GM11168 (cell line): ENCODE data around the gene ZHX3.

Experiments
- in situ Hi-C: fragments of 300-500 bp; cut with MboI; formaldehyde crosslinking; loops from one replicate; pipeline ENCODE4 v1.12.0; 2022; ENCODE audit warnings: low sequenced_read_pairs; ENCODE audit not compliant: unreplicated experiment

ZHX3 gene

DNA sequence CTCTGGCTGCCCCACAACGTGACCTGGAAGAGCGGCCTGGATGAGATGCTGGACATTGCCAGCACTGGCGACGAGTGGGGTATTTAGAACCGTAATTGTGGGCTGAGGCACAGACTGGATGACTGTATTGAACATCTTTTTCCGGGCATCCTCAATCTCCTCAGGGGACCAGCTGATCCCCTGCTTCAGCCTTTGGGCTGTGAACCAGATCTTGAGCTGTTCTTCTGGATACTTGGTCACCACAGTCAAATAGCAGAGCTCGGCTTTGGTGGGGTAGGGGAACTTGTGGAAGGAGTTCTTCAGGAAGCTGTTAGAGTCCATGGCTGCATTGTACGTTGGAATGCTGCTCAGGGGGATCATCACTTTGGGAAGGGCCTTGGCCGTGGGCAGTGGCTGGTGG is 113.9 kb downstream of the ZHX3 start:
- in situ Hi-C loops: no loop called here

DNA sequence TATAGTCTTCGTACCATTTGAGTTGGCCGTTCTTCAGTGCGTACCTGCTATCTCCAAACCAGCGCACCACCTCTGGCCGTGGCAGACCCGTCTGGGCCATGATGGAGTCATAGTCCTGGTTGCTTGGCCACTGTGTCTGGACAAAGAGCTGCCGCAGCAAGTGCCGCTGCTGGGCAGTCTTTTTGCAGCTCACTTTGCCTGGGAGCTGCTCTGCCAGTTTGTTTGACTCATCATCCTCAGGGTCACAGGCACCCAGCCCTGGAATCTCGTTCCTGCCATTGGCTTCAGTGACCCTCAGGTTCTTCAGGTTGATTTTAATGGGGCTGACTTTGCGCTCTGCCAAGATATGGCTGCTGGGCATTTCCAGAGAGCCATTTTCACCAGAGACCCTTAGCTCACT is 115.1 kb downstream of the ZHX3 start:
- in situ Hi-C loops: no loop called here

GRCh38 chr20:41201760-41202159 is 115.8 kb downstream of the ZHX3 start:
- in situ Hi-C loops: no loop called here

DNA sequence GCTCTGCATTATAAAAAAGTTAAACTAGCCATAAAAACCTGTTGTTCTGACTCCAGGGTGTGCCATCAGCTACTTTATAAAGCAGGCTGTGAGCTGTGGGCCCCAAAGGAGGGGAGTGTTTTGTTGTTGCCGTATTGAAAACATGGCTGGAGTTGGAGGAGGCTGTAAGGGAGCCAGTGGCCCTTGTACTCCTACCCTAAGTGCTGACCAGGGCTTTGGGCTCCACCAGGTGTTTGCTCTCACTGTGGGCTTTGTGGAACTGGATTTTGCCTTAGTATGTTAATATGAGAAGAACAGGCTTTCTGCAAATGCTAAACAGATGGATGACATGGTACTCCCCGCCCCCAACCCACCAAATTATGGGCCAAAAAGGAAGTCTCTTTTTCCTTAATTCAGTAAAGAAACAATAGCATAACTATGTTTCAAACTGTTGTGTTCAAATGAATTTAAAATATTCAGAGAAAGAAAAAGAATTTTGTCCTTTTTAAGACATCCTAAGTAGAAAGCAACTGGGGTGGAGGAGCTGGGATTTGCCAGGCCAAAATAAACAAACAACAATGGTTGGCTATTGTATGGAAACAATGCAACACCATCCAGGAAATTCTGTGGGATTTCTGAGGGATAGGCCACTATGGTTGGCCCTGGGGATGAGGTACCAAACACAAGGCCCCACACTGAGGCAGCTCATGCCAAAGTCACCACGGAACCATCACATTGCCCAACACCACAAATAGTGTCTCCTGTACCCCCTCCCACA is 116.9 kb downstream of the ZHX3 start:
- in situ Hi-C loops: no loop called here

DNA sequence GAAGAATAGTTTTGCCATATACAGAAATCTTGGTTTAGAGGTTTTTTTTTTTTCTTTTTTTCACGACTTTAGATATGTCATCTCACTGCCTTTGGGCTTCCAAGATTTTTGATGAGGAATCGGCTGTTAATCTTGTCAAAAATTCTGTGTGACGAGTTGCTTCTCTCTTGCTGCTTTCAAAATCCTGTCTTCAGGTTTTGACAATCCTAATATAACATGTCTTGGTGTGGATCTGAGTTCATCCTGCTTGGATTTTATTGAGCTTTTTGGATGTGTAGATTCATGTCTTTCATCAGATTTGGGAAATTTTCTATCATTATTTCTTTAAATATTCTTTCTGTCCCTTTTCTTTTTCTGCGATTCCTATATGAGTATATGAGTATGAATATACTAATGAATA is 119.1 kb downstream of the ZHX3 start:
- in situ Hi-C loops: no loop called here

GRCh38 chr20:41196653-41197225 is 120.8 kb downstream of the ZHX3 start:
- in situ Hi-C loops: no loop called here

GRCh38 chr20:41192575-41192974 is 125.0 kb downstream of the ZHX3 start:
- in situ Hi-C loops: no loop called here

DNA sequence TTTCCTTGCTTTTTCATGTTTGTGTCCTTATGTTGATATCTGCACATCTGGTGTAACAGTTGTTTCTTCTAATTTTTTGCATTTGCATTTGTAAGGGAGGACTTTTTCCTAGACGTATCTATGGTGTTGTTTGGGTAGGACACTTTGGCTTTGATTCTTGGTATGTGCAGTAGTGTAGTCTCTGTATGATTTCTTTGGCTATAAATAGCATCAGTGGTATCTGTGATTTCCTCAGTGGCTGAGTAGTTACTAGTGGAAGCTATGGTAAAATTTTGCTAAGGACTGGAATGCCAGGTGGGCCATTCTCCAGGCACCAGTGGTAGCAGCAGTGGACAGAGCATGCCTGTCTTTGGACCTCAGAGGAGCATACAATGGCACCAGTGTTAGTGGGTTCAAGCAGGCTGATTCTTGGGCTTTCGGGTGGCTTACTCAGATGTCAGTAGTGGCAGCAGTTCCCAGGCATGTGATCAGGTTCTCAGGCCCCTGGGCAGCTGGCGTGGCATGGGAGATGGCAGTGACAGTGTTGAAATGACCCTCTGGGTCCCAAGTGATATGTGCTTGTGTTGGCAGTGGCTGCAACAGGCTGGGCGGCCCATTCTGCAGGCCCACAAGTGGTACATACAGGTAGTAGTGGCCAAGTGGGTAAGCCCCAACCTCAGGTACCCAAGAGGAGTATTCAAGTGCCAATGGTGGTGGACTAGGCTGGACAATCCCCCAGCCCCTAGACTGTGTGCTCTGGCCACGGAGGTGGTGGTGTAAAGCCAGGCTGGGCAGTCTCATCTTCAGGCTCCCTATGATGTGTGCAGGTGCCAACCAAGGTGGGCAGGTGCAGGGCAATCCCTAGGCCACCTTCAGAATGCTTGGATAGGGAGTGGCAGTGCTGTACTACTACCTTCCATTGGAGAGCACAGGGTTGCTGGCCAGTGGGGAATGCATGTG is 125.7 kb downstream of the ZHX3 start:
- in situ Hi-C loops: no loop called here

- in situ Hi-C loops: no loop called here
Measured at GRCh38 chr20:41187668-41188067, 129.9 kb downstream of the ZHX3 start.

- in situ Hi-C loops: no loop called here
Measured at GRCh38 chr20:41185013-41185757, 132.3 kb downstream of the ZHX3 start.

GRCh38 chr20:41183831-41184230 is 133.7 kb downstream of the ZHX3 start:
- in situ Hi-C loops: no loop called here

- in situ Hi-C loops: no loop called here
Measured at GRCh38 chr20:41183391-41183790, 134.1 kb downstream of the ZHX3 start.

DNA sequence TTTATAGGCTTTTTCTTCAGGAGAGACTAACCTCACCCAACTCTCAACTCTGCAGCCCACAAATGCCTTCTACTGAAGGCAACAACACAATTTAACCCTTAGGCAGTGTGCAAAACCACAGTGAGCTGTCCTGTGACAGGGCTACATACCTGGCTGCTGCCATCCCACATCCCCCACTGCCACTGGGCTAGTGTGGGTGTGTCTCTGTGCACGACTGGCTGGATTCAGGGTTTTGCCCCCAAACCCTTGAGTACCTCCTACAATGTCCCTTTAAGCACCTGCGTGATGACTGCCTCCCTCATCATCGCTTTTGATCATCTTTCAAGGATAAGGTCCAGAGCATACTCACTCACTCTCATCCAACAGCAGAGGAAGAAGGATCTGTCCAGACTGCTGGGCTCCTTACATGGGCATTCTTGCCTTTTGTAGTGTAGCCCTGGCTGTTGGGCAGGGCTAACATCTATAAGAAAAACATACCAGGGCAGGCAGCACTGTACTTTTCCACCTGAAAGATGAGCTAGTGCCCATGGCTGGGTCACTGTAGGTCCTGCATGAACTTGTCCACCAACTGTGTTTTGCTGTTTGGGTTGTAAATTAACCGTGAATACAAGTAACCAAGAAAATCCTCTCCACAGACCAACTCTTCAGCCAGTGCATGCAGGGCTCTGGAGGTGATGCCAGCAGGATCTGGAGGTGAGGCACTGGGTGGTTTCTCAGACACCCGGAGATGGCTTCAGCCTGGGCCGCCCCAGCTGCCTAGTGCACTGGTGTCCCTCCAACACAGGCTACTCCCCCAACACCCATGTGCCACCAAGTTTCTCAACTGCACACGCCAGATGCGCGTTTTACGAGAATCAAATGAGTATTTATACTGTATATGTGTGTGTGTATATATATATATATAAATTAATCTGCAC is 135.0 kb downstream of the ZHX3 start:
- in situ Hi-C loops: no loop called here

DNA sequence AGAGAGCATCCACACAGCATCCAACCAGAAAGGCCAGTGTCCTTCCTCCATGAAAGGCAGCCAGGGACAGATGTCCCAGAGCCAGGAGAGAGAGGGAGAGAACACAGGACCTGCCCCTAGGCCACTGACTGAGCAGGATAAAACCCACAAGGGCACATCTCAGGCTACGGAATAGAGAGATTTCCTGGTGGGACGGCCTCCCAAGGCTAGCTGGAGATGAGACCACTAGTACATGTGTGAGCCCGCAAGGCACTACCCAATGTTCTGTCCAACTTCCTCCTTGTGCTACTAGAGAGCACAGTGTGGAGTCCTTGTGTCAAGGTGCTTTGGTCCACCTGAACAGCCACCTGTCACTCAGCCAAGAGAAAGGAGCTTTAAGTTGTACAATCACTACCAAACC is 136.0 kb downstream of the ZHX3 start:
- in situ Hi-C loops: no loop called here

DNA sequence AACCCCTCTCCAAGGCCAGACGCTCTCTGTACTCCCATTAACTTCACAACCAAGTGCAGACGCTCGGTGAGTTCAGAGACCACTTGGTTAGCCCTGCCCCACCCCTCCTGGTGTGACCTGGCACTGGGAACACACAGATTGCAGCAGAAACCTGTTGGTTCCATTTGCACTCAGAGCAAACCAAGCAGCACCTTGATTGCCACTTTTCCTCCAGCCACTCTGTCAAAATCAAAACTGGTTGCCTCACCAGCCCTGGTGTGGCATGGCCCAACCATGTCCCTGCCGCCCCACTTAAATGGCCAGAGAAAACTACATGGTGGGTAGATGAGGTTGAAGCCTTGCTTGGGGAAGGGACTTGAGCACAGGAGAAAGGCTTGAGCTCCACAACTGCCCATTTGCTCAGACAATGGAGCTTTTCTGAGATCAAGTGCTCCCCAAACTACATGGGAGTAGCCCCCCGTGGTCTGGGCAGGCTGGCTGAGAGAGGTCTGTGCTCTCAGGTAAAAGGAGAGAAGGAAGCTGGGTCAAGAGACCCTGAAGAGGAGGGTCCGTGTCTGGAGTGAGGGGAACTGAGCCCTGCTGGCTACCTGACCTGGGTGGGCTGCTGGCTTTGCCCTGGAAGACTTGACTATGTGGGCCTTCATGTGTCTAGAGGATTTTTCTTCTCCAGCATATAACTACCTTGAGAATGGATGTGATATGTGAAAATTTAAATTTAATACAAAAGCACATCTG is 136.8 kb downstream of the ZHX3 start:
- in situ Hi-C loops: no loop called here

- in situ Hi-C loops: no loop called here
Measured at GRCh38 chr20:41179961-41180360, 137.6 kb downstream of the ZHX3 start.

DNA sequence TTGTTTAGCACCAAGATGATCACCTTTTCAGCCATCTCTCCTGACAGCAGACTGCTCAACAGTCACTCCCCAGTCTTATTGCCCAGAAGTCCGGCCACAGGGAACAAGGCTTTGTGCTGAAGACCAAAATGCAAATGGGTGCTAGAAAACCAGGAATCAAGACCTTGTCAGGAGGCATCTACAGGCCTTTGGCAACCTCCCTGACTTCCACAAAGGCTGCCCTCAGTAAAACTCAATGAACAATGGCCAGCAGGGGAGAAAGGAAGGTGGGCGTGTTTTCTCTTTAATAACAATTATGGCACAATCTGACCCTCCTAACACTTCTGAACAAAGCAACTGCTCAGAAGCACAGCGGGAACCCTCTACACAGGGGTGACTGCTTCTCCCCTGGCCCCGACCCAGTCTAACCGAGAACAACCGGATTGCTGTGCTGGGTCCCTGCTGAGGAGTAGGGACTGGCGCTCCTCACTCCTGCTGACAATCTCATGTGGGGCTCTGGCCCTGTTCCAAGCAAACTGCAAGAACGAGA is 138.6 kb downstream of the ZHX3 start:
- in situ Hi-C loops: no loop called here

DNA sequence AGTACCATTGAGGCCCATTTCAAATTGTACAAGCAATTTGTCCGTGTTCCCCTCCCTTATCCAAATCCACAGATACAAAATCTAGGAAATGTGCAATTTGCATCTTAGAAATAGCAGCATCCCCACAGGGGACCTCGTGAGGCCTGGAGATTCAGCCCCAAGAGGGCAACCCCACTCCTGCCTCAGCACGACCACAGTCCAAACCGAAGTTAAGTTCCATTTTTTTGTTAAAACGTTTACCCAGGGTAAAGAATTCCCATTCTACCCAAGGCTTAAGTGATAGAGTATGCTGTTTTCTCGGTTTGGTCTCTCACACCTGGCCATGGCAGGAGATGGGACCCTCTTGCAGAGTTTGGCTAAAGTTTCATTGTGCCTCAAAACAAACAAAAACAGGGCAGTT is 139.0 kb downstream of the ZHX3 start:
- in situ Hi-C loops: no loop called here

- in situ Hi-C loops: no loop called here
Measured at GRCh38 chr20:41177636-41178035, 139.9 kb downstream of the ZHX3 start.
